ENCODE data around the gene LRFN3. TPM values are rescaled to one million over a fixed set of nuclear protein-coding genes. Genes with fewer than 3 reads are reported as not detected.

LRFN3 gene
- total and polyA plus RNA-seq, 10 donors = 0.76 to 18.2 (median 9.1) TPM

- Histone ChIP-seq H3K36me3 (peaks cover 0 to 54% (median 49%) of the 10 kb centered on the region in 6 donors), H3K9me3 (no peaks in the 10 kb centered on the region), H3K4me1 (peaks cover 23 to 65% (median 48%) of the 10 kb centered on the region in 6 donors), H3K4me3 (peak overlapping the region; percentile 59 to 89 (median 81)), H3K27ac (peak overlapping the region; percentile 86 to 99 (median 96)), H3K27me3 (replicated peaks in 1 of 7) (no peaks in the 10 kb centered on the region)
- TF ChIP-seq POLR2AphosphoS5 (IDR thresholded peaks at IDR 0.05) (no peak), CTCF (IDR thresholded peaks at IDR 0.05 in 8 of 11, conservative IDR thresholded peaks at IDR 0.05 in 3 of 11) (no peak), POLR2A (IDR thresholded peaks at IDR 0.05) (no peak)
- 83 to 94% (median 89%) methylated on average over 13 of the region's 13 CpGs for WGBS, 5 donors
- peak; percentile 79 for DNase-seq
- intact Hi-C loops (cut with DNase I; ENCODE audit: low total_unique reads) = no loop called here
These were observed 38.3 kb upstream of the LRFN3 start for GRCh38 chr19:35897706-35898451.

- peaks cover 27 to 67% (median 54%) of the 10 kb centered on the region in 6 donors for H3K4me1 ChIP-seq
- no peak for DNase-seq
- peak overlapping the region; percentile 59 to 89 (median 81) for H3K4me3 ChIP-seq
- no peak for TF ChIP-seq CTCF (IDR thresholded peaks at IDR 0.05 in 8 of 11, conservative IDR thresholded peaks at IDR 0.05 in 3 of 11)
- TF ChIP-seq POLR2A (IDR thresholded peaks at IDR 0.05) = no peak
- TF ChIP-seq POLR2AphosphoS5 (IDR thresholded peaks at IDR 0.05) = no peak
- no peaks in the 10 kb centered on the region for H3K9me3 ChIP-seq
- H3K27me3 ChIP-seq (replicated peaks in 1 of 7) = no peaks in the 10 kb centered on the region
- peak overlapping the region; percentile 86 to 99 (median 96) for H3K27ac ChIP-seq
- H3K36me3 ChIP-seq = peaks cover 0 to 48% (median 43%) of the 10 kb centered on the region in 6 donors
- 3 to 14% (median 12%) methylated on average over 14 to 17 of the region's 17 CpGs for WGBS, 5 donors
- intact Hi-C loops (cut with DNase I; ENCODE audit: low total_unique reads) = no loop called here
These were observed 37.7 kb upstream of the LRFN3 start for GRCh38 chr19:35898499-35898809.

GRCh38 chr19:35899547-35900214 lies 36.5 kb upstream of the LRFN3 start:
- peaks cover 27 to 79% (median 65%) of the 10 kb centered on the region in 6 donors for H3K4me1 ChIP-seq
- H3K9me3 ChIP-seq = no peaks in the 10 kb centered on the region
- intact Hi-C loops (cut with DNase I; ENCODE audit: low total_unique reads) = no loop called here
- TF ChIP-seq POLR2AphosphoS5 (IDR thresholded peaks at IDR 0.05) = peak; percentile 86 to 92 (median 86)
- no peak for TF ChIP-seq POLR2A (IDR thresholded peaks at IDR 0.05)
- H3K27me3 ChIP-seq (replicated peaks in 1 of 7) = no peaks in the 10 kb centered on the region
- peak; percentile 97 for DNase-seq
- WGBS, 5 donors = 0 to 1% (median 1%) methylated on average over 29 to 41 of the region's 43 CpGs
- peaks cover 0 to 41% (median 31%) of the 10 kb centered on the region in 6 donors for H3K36me3 ChIP-seq
- H3K4me3 ChIP-seq = peak overlapping the region; percentile 59 to 89 (median 81)
- peak overlapping the region; percentile 86 to 99 (median 96) for H3K27ac ChIP-seq

GRCh38 chr19:35901055-35901644 lies 35.0 kb upstream of the LRFN3 start:
- peak overlapping the region in 7 of 8 donors; percentile 69 to 89 (median 83) for H3K4me3 ChIP-seq
- DNase-seq = peak; percentile 81
- intact Hi-C loops (cut with DNase I; ENCODE audit: low total_unique reads) = no loop called here
- H3K4me1 ChIP-seq = peaks cover 27 to 88% (median 68%) of the 10 kb centered on the region in 6 donors
- WGBS, 5 donors = 68 to 94% (median 75%) methylated on average over 1 to 2 of the region's 2 CpGs
- H3K27me3 ChIP-seq (replicated peaks in 1 of 7) = no peaks in the 10 kb centered on the region
- H3K27ac ChIP-seq = peak overlapping the region; percentile 86 to 99 (median 96)
- TF ChIP-seq POLR2AphosphoS5 (IDR thresholded peaks at IDR 0.05) (no peak), CTCF (IDR thresholded peaks at IDR 0.05 in 8 of 11, conservative IDR thresholded peaks at IDR 0.05 in 3 of 11) (no peak), POLR2A (IDR thresholded peaks at IDR 0.05) (no peak)
- H3K9me3 ChIP-seq = no peaks in the 10 kb centered on the region
- peaks cover 0 to 30% (median 17%) of the 10 kb centered on the region in 6 donors for H3K36me3 ChIP-seq
